GM12875 (cell line): ENCODE data around the gene LYPLAL1.

ENCODE experiments used
- H3K4me3 ChIP-seq: one replicate; pipeline ENCODE4 v1.5.1; 2011; ENCODE audit warnings: low read depth, low read length, control low read depth
- CTCF ChIP-seq: IDR thresholded peaks from 2 replicates; pipeline ENCODE4 v1.5.1; 2011; ENCODE audit warnings: low read depth, mild to moderate bottlenecking, control low read depth, inconsistent platforms, low read length, moderate library complexity, borderline replicate concordance; ENCODE audit not compliant: insufficient read depth

Gene LYPLAL1

GRCh38 chr1:219138747-219139146 lies 34.9 kb upstream of the LYPLAL1 start:
- no peak for TF ChIP-seq CTCF

DNA sequence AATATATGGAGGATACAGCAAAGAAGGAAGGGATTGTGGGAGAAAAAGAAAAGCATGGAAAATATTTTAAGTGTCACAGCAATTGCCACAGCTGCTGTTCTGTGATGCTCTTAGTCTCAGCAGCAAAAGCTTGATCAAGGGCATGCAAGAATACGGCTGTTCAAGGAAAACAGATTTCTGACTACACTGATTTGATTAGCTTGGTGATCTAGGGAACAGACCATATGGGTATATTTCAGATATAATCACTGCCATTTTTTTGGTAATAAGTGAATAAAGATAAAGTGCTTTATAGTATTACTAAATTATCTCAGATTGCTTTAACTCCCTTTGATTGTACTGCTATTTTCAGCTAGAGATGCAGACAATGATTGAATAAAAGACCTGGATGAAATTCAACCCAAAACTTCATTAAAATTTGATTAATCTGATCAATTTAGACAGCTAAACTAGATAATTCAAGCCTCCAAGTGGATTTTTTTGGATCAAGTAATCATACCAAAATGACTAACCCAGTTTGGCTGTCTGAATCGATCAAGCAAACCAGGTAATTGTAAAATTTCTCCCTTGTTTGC lies 33.3 kb upstream of the LYPLAL1 start:
- no peak overlapping the region for H3K4me3 ChIP-seq

More at GRCh38 chr1:219138747-219139146, 34.9 kb upstream of the LYPLAL1 start:
- H3K4me3 ChIP-seq, result no peak overlapping the region

GRCh38 chr1:219143735-219144134 lies 29.9 kb upstream of the LYPLAL1 start:
- no peak for TF ChIP-seq CTCF
- H3K4me3 ChIP-seq, result no peak overlapping the region

More for the DNA sequence above, 33.3 kb upstream of the LYPLAL1 start:
- no peak for TF ChIP-seq CTCF

DNA sequence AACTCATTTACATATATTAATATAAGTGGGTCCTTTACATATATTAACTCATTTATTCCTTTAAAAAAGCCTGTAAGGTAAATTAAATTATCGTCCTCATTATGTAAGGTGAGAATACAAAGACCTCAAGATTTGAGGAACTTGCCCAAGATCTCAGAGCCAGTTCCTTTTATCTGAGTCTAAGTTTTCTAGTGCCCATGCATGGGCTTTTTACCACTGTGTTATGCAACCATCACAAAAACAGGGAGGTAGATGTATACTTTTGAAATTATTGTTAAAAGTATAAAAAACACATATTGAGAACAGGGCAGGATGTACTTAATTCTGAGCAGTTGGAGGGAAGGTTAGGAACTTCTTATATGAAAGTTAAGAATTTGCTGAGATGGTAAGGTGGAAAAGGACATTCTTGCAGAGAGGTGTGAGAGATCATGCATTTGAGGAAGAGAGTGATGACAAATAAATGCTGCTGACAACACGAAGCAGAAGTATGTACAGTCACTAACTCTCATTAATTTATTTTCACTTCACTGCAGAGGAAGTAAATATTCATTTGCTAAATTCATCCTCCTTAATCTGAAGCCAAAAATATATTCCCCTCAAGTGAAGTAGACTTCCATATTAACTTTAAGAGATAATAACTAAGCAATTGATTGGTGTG lies 28.9 kb upstream of the LYPLAL1 start:
- H3K4me3 ChIP-seq, result no peak overlapping the region
- TF ChIP-seq CTCF, result no peak

GRCh38 chr1:219147571-219148019 lies 26.1 kb upstream of the LYPLAL1 start:
- no peak for TF ChIP-seq CTCF
- no peak overlapping the region for H3K4me3 ChIP-seq

DNA sequence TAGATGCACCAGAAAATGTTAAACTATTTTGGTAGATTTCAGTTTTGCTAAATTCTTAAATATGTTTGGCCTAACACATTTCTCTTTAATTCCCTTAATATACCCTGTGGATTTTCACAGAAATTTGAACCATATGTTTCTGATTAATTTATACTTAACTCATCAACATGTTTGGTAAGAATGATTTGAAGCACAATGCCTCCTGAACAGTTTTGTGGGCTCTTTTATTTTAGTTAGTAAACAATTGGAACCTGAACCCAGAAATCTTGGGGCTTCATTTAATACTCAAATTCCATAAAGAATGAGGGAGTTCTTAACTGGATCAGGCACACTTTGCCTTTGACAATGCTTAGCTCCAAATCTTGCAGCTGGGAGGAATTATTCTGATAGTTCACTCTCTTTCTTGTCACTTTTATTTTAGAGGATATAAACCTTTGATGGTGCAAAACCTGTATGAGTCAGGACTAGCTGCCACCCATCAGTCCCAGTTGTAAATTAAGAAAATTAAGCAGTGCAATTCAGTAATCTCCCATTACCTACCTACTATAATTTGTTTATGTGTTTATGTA lies 24.6 kb upstream of the LYPLAL1 start:
- H3K4me3 ChIP-seq, result no peak overlapping the region
- TF ChIP-seq CTCF, result no peak

DNA sequence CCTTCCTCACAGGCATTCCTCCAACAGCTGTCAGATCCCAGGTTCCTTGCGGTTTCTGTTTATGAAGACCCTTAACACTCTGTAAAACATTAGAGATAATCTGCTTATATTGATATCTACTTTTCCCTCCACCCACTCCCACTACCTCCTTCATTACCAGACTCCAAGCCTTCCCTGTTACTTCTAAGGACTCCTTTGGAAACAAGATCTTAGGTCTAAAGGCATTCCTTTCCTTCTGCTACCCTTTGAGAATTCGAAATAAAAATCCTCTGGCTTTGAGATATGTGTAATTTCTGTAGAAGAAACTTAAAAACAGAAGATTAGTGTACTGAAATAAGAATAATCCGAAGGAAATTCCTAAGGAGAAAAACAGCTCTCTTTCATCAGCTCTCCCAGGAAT lies 23.7 kb upstream of the LYPLAL1 start:
- no peak for TF ChIP-seq CTCF
- no peak overlapping the region for H3K4me3 ChIP-seq
